Mesenchymal stem cell (in vitro differentiated cells and primary cell): Measurements from ENCODE around the gene TMC4.

Experiments
- DNase-seq: peaks from one replicate; pipeline ENCODE4 v3.0.0-alpha.2; 2013
- H2AFZ ChIP-seq: one replicate; pipeline ENCODE4 v1.6.1; 2013; ENCODE audit warnings: low read depth, mild to moderate bottlenecking, control low read depth, inconsistent platforms, low read length, moderate library complexity
- H2AK5ac ChIP-seq: 2 replicates; pipeline ENCODE4 v1.6.1; 2013; ENCODE audit warnings: low read length, moderate library complexity, mild to moderate bottlenecking, inconsistent platforms; ENCODE audit not compliant: severe bottlenecking
- H2BK120ac ChIP-seq: one replicate; pipeline ENCODE4 v1.6.1; 2013; ENCODE audit warnings: low read depth, mild to moderate bottlenecking, inconsistent platforms, low read length, moderate library complexity
- H2BK12ac ChIP-seq, 2 experiments: one replicate each; pipeline ENCODE4 v1.6.1; 2013; ENCODE audit warnings: inconsistent platforms in 2 of 2, low read length in 2 of 2, mild to moderate bottlenecking in 2 of 2, moderate library complexity in 2 of 2, control low read depth in 1 of 2
- H2BK15ac ChIP-seq: one replicate; pipeline ENCODE4 v1.6.1; 2013; ENCODE audit warnings: mild to moderate bottlenecking, low read depth, inconsistent platforms; ENCODE audit not compliant: poor library complexity, severe bottlenecking
- H2BK5ac ChIP-seq: 2 replicates; pipeline ENCODE4 v1.6.1; 2013; ENCODE audit warnings: low read depth, mild to moderate bottlenecking, low read length, control low read depth, inconsistent platforms; ENCODE audit not compliant: poor library complexity, severe bottlenecking
- H3K14ac ChIP-seq, 2 experiments: one replicate each; pipeline ENCODE4 v1.6.1; 2013; ENCODE audit warnings: inconsistent platforms in 2 of 2, low read length in 2 of 2, control low read depth in 1 of 2, mild to moderate bottlenecking in 1 of 2, moderate library complexity in 1 of 2
- H3K18ac ChIP-seq, 2 experiments: one replicate each; pipeline ENCODE4 v1.6.1; 2013; ENCODE audit warnings: inconsistent platforms in 2 of 2, low read length in 2 of 2, control low read depth in 1 of 2, low read depth in 1 of 2, mild to moderate bottlenecking in 1 of 2
- H3K23ac ChIP-seq, 2 experiments: one replicate each; pipeline ENCODE4 v1.6.1; 2013; ENCODE audit warnings: inconsistent platforms in 2 of 2, low read length in 2 of 2, mild to moderate bottlenecking in 2 of 2, moderate library complexity in 2 of 2, control low read depth in 1 of 2
- H3K27ac ChIP-seq: 2 replicates; pipeline ENCODE4 v1.5.1; 2013; ENCODE audit warnings: mild to moderate bottlenecking, moderate library complexity, low read length, control low read depth, inconsistent platforms; ENCODE audit not compliant: poor library complexity, severe bottlenecking
- H3K27me3 ChIP-seq, 2 experiments: 2 replicates each; pipeline versions ENCODE4 v1.6.1 to v1.7.0; 2013; ENCODE audit warnings: low read length in 2 of 2, mild to moderate bottlenecking in 2 of 2, moderate library complexity in 2 of 2, control low read depth in 1 of 2, inconsistent platforms in 1 of 2; ENCODE audit not compliant: control insufficient read depth in 1 of 2, insufficient read depth in 1 of 2
- H3K36me3 ChIP-seq, 2 experiments: 2 replicates each; pipeline versions ENCODE4 v1.6.1 to v1.7.0; 2013; ENCODE audit warnings: low read length in 2 of 2, control low read depth in 1 of 2, inconsistent platforms in 1 of 2, low read depth in 1 of 2, mild to moderate bottlenecking in 1 of 2; ENCODE audit not compliant: insufficient read depth in 2 of 2, control insufficient read depth in 1 of 2
- H3K4ac ChIP-seq, 2 experiments: one replicate each; pipeline ENCODE4 v1.6.1; 2013; ENCODE audit warnings: inconsistent platforms in 2 of 2, low read length in 2 of 2, mild to moderate bottlenecking in 2 of 2, moderate library complexity in 2 of 2, control low read depth in 1 of 2, low read depth in 1 of 2
- H3K4me1 ChIP-seq: 2 replicates; pipeline ENCODE4 v1.6.1; 2013; ENCODE audit warnings: low read depth, low read length, control low read depth; ENCODE audit not compliant: control insufficient read depth, insufficient read depth
- H3K4me2 ChIP-seq: 2 replicates; pipeline ENCODE4 v1.6.1; 2013; ENCODE audit warnings: low read length, mild to moderate bottlenecking, inconsistent platforms; ENCODE audit not compliant: poor library complexity, severe bottlenecking
- H3K4me3 ChIP-seq, 2 experiments: 2 replicates each; pipeline versions ENCODE4 v1.5.1 to v1.7.0; 2013; ENCODE audit warnings: low read length in 2 of 2, mild to moderate bottlenecking in 2 of 2, control low read depth in 1 of 2, low read depth in 1 of 2; ENCODE audit not compliant: insufficient read depth in 1 of 2
- H3K79me1 ChIP-seq: replicated peaks from 2 replicates; pipeline ENCODE4 v1.6.1; 2013; ENCODE audit warnings: mild to moderate bottlenecking, control low read depth, low read length, inconsistent platforms; ENCODE audit not compliant: poor library complexity, severe bottlenecking
- H3K9ac ChIP-seq: 2 replicates; pipeline ENCODE4 v1.7.0; 2013; ENCODE audit warnings: mild to moderate bottlenecking, low read length, moderate library complexity
- H3K9me3 ChIP-seq: 2 replicates; pipeline ENCODE4 v1.7.0; 2013; ENCODE audit warnings: mild to moderate bottlenecking, low read length; ENCODE audit not compliant: control insufficient read depth
- H4K8ac ChIP-seq: one replicate; pipeline ENCODE4 v1.6.1; 2013; ENCODE audit warnings: inconsistent platforms, mild to moderate bottlenecking, low read length, moderate library complexity
- H4K91ac ChIP-seq: one replicate; pipeline ENCODE4 v1.6.1; 2013; ENCODE audit warnings: mild to moderate bottlenecking, low read length, inconsistent platforms
- WGBS: methylation state at CpG from one replicate; pipeline ENCODE4 v1.1.7; 2013; ENCODE audit warnings: mixed read lengths; 5-methylcytosine and 5-hydroxymethylcytosine counted together

The TMC4 gene

DNA sequence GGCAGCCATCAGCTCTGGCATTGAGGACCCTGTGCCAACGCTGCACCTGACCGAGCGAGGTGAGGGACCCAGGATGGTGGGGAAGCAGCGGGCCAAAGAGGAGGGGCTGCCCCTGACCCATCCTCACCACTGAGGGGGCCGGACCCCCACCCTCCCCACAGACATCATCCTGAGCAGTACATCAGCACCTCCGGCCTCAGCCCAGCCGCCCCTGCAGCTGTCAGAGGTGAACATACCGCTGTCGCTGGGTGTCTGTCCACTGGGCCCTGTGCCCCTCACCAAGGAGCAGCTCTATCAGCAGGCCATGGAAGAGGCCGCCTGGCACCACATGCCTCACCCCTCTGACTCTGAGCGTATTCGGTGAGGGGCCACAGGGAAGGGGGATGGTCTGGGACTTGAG lies 20.7 kb downstream of the TMC4 start:
- Histone ChIP-seq H3K79me1 (peaks cover 44% of the 10 kb centered on the region), H2BK120ac (no peak overlapping the region), H3K9me3 (no peaks in the 10 kb centered on the region), H3K4ac (no peak overlapping the region), H3K18ac (no peak overlapping the region), H4K91ac (no peak overlapping the region), H3K9ac (no peak overlapping the region), H3K27me3 (no peaks in the 10 kb centered on the region), H3K27ac (no peak overlapping the region), H4K8ac (no peak overlapping the region), H3K4me3 (no peak overlapping the region), H3K23ac (no peak overlapping the region), H2BK12ac (no peak overlapping the region), H2BK5ac (no peak overlapping the region), H2AFZ (no peak overlapping the region), H3K36me3 (peaks cover 88 to 94% of the 10 kb centered on the region in 2 experiments), H3K4me1 (peaks cover 2% of the 10 kb centered on the region), H2BK15ac (no peak overlapping the region), H3K14ac (no peak overlapping the region), H3K4me2 (no peak overlapping the region), H2AK5ac (no peak overlapping the region)
- DNase-seq, result no peak
- 97% methylated on average over 12 of the region's 12 CpGs for WGBS

DNA sequence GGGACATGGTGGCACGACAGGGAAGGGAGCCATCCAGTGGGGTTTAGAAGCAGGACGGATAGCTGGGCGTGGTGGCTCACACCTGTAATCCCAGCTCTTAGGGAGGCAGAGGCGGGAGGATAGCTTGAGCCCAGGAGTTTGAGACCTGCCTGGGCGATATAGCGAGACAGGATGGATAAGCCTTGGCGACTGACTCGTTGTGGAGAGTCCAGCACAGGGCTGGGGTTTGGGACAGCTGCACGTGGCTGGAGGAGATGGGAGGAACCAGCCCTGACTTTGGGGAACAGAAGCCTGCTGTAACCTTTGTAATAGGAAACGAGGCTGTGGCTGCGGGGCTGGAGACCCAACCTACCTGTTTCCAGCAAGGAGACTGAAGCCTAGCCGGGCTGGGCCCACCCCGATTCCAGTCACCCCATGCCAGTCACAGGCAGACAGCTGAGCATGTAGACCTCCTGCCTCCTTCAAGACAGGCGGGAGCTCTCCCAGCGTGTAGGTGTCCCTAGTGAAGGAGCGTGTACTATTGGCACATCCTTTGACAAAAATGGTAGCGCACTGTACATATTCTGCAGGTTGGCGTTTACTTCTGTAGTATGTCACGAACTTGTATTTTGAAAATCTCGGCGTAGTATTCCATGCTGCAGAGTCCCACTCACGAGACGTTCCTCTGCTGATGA lies 21.5 kb downstream of the TMC4 start:
- peaks cover 88 to 94% of the 10 kb centered on the region in 2 experiments for H3K36me3 ChIP-seq
- no peak for DNase-seq
- no peak overlapping the region for H4K8ac ChIP-seq
- no peaks in the 10 kb centered on the region for H3K27me3 ChIP-seq
- H3K9me3 ChIP-seq, result no peaks in the 10 kb centered on the region
- H2AK5ac ChIP-seq, result no peak overlapping the region
- WGBS, result 96% methylated on average over 23 of the region's 23 CpGs
- H3K4me3 ChIP-seq, result no peak overlapping the region
- H3K14ac ChIP-seq, result no peak overlapping the region
- no peak overlapping the region for H2AFZ ChIP-seq
- no peak overlapping the region for H4K91ac ChIP-seq
- no peak overlapping the region for H2BK12ac ChIP-seq
- H3K4me1 ChIP-seq, result peaks cover 5% of the 10 kb centered on the region
- no peak overlapping the region for H2BK5ac ChIP-seq
- no peak overlapping the region for H3K4ac ChIP-seq
- no peak overlapping the region for H3K4me2 ChIP-seq
- H3K27ac ChIP-seq, result no peak overlapping the region
- H2BK120ac ChIP-seq, result no peak overlapping the region
- no peak overlapping the region for H2BK15ac ChIP-seq
- no peak overlapping the region for H3K23ac ChIP-seq
- H3K9ac ChIP-seq, result no peak overlapping the region
- peaks cover 46% of the 10 kb centered on the region for H3K79me1 ChIP-seq
- no peak overlapping the region for H3K18ac ChIP-seq

DNA sequence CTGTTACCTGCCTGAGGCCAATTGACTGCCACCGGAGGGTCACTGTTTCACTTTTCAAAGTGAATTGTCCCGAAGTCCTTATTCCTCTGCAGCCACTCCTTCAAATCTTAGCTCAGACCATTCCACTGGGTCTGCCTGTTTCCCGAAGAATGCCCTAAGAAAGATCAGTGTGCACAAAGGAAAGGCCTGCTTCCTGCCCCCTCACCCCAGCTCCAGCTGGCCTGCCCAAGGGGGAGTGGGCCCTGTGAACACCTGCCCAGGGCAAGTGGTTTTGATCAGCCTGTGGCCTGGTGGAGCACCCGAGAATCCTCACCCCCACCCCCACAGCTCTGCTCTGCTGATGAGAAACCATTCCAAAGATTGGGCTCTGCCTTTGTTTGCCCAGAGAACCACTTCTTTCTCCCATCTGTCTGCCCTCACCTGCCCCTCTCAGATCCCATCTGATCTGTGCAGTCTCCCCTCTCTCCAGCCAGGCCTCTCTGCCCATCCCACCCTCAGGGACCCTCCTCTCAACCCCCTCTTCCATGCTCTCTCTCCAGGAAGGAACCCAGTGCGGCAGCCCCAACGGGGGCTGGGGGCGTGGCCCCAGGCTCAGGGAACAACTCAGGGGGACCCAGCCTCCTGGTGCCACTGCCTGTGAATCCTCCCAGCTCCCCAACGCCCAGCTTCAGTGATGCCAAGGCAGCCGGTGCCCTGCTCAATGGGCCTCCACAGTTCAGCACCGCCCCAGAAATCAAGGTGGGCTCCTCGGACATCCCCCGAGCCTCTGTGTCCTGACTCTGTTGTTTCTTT lies 23.7 kb downstream of the TMC4 start:
- Histone ChIP-seq H3K4me2 (no peak overlapping the region), H2BK12ac (no peak overlapping the region), H3K27me3 (no peaks in the 10 kb centered on the region), H4K91ac (no peak overlapping the region), H3K79me1 (peaks cover 57% of the 10 kb centered on the region), H2BK120ac (no peak overlapping the region), H3K14ac (no peak overlapping the region), H3K18ac (no peak overlapping the region), H3K4me3 (no peak overlapping the region), H3K36me3 (peaks cover 92 to 98% of the 10 kb centered on the region in 2 experiments), H2AK5ac (no peak overlapping the region), H2BK15ac (no peak overlapping the region), H3K4ac (no peak overlapping the region), H2AFZ (no peak overlapping the region), H3K27ac (no peak overlapping the region), H2BK5ac (no peak overlapping the region), H4K8ac (no peak overlapping the region), H3K9ac (no peak overlapping the region), H3K9me3 (no peaks in the 10 kb centered on the region), H3K4me1 (peaks cover 5% of the 10 kb centered on the region), H3K23ac (no peak overlapping the region)
- DNase-seq, result no peak
- 96% methylated on average over 12 of the region's 12 CpGs for WGBS

DNA sequence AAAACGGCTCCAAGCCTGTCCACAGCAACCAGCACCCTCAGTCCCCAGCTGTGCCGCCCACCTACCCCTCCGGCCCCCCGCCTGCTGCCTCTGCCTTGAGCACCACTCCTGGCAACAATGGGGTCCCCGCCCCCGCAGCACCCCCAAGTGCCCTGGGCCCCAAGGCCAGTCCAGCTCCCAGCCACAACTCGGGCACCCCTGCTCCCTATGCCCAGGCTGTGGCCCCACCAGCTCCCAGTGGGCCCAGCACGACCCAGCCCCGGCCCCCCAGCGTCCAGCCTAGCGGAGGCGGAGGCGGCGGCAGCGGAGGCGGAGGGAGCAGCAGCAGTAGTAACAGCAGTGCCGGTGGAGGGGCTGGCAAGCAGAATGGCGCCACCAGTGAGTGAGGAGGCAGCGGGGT lies 24.8 kb downstream of the TMC4 start:
- Histone ChIP-seq H2BK15ac (no peak overlapping the region), H2BK5ac (no peak overlapping the region), H3K4ac (no peak overlapping the region), H3K4me1 (peaks cover 4% of the 10 kb centered on the region), H2BK12ac (no peak overlapping the region), H3K4me3 (no peak overlapping the region), H3K79me1 (peaks cover 62% of the 10 kb centered on the region), H3K27ac (no peak overlapping the region), H3K9ac (no peak overlapping the region), H3K4me2 (no peak overlapping the region), H3K9me3 (no peaks in the 10 kb centered on the region), H4K8ac (no peak overlapping the region), H4K91ac (no peak overlapping the region), H3K14ac (no peak overlapping the region), H3K23ac (no peak overlapping the region), H2AK5ac (no peak overlapping the region), H3K36me3 (peaks cover 93 to 98% of the 10 kb centered on the region in 2 experiments), H3K18ac (no peak overlapping the region), H2AFZ (no peak overlapping the region), H2BK120ac (no peak overlapping the region), H3K27me3 (no peaks in the 10 kb centered on the region)
- no peak for DNase-seq
- WGBS, result 93% methylated on average over 19 of the region's 19 CpGs
